GM10248 (cell line): ENCODE data around the gene PXYLP1.

Experiments used
- CTCF ChIA-PET: fragments of 300-600 bp; sonication (Branson Sonifier 250); formaldehyde crosslinking; extraction: SDS; loops from one replicate; lab custom pipeline; 2021; ENCODE audit warnings: antibody characterized with exemption; lab: Yijun Ruan, JAX
- POLR2A ChIA-PET: fragments of 350-650 bp; sonication (Branson Sonifier 250); formaldehyde crosslinking; extraction: SDS; loops from one replicate; lab custom pipeline; 2020; ENCODE audit warnings: antibody characterized with exemption; lab: Yijun Ruan, JAX
- DNase-seq: peaks from one replicate; pipeline ENCODE4 v3.0.0; 2012; ENCODE audit errors: extremely low spot score
- CTCF ChIP-seq: IDR thresholded peaks from 2 replicates; pipeline ENCODE4 v1.5.1; 2012; ENCODE audit warnings: mild to moderate bottlenecking, low read depth; ENCODE audit errors: extremely low read depth, missing control alignments, control extremely low read depth

PXYLP1 gene

GRCh38 chr3:141250342-141250741, 18.7 kb downstream of the PXYLP1 start:
- ChIA-PET POLR2A (no interaction called here), CTCF (interaction anchor here (1.2 to 2.8 kb wide), 2 partner anchors 8 to 14 kb away, joined by 4 to 8 read pairs; no protein-coding TSS in a partner anchor)
- no peak for DNase-seq
- no peak for TF ChIP-seq CTCF

GRCh38 chr3:141250828-141251227, 19.2 kb downstream of the PXYLP1 start:
- ChIA-PET POLR2A (no interaction called here), CTCF (interaction anchor here (1.0 to 2.8 kb wide), 5 partner anchors 8 to 18 kb away, joined by 3 to 9 read pairs (median 4); partner anchors contain the start of gene PXYLP1)
- TF ChIP-seq CTCF = no peak
- no peak for DNase-seq

GRCh38 chr3:141253326-141253725, 21.7 kb downstream of the PXYLP1 start:
- no peak for TF ChIP-seq CTCF
- DNase-seq = no peak
- ChIA-PET POLR2A (no interaction called here), CTCF (interaction anchor here (1.0 to 2.8 kb wide), 2 partner anchors 11 to 22 kb away, joined by 3 to 8 read pairs; partner anchors contain the start of gene PXYLP1)

- CTCF ChIA-PET = interaction anchor here (1.0 to 3.5 kb wide), 5 partner anchors 8 to 22 kb away, joined by 3 to 24 read pairs (median 10); partner anchors contain the start of gene PXYLP1
- POLR2A ChIA-PET = no interaction called here
- no peak for TF ChIP-seq CTCF
- DNase-seq = no peak
Observed at GRCh38 chr3:141253811-141254210, 22.2 kb downstream of the PXYLP1 start.

- CTCF ChIA-PET = interaction anchor here (0.7 to 3.5 kb wide), 9 partner anchors 10 to 47 kb away, joined by 3 to 24 read pairs (median 5); partner anchors contain the start of gene PXYLP1
- POLR2A ChIA-PET = no interaction called here
- TF ChIP-seq CTCF = no peak
- DNase-seq = no peak
Observed at GRCh38 chr3:141255137-141255845, 23.7 kb downstream of the PXYLP1 start.

GRCh38 chr3:141255846-141256261, 24.2 kb downstream of the PXYLP1 start:
- POLR2A ChIA-PET = no interaction called here
- DNase-seq = peak; percentile 32

More at GRCh38 chr3:141255846-141256261, 24.2 kb downstream of the PXYLP1 start:
- TF ChIP-seq CTCF = peak; percentile 17
- CTCF ChIA-PET = interaction anchor here (0.7 to 3.5 kb wide), 8 partner anchors 10 to 47 kb away, joined by 3 to 24 read pairs (median 4); partner anchors contain the start of gene PXYLP1
